ENCODE results near the gene B3GAT1.

B3GAT1 gene

DNA sequence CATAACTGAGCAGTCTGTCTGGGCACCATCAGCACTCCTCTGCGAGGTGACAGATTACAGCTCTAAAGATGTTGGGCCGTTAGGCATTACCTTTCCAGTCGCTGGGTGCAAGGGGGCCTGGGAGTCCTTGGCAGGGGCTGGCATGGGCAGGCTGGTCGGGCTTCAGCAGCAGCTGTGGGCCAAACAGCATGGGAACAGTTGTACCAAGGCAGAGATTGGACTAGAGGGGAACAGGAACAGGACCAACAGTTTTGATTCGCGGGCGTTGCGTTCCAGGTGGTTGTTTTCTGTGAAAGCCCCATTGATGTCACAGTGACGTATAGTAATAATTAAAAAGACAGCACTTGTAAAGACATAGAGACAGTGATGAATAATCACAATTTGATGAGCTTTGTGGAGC, 25.8 kb upstream of the B3GAT1 start:
- CTCF ChIA-PET = no interaction called here

DNA sequence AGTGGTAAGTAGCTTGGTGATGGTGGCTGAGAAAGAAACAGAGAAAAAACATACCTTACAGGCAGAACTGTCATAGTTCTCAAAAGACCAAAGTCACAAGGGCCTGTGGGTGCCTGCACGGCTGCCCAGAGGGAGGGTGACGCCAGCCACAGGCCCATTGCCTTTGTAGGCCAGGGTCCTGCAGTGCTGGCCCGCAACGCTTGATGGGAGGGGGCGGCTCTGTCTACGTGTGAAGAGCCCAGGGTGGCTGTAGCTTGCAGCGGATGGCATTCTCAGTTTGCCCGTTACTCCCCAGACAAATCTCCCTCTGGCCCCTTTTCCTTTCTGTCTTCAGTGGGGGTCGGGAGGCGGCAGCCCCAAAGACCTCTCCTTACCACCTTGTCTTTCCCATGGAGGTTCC, 24.7 kb upstream of the B3GAT1 start:
- POLR2A ChIA-PET = no interaction called here
- TF ChIP-seq ZNF384 (IDR thresholded peaks at IDR 0.05) = no peak
- no peak for TF ChIP-seq FOXA1 (IDR thresholded peaks at IDR 0.05)
- TF ChIP-seq, protein P1, sequence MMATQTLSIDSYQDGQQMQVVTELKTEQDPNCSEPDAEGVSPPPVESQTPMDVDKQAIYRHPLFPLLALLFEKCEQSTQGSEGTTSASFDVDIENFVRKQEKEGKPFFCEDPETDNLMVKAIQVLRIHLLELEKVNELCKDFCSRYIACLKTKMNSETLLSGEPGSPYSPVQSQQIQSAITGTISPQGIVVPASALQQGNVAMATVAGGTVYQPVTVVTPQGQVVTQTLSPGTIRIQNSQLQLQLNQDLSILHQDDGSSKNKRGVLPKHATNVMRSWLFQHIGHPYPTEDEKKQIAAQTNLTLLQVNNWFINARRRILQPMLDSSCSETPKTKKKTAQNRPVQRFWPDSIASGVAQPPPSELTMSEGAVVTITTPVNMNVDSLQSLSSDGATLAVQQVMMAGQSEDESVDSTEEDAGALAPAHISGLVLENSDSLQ (IDR thresholded peaks at IDR 0.05) = no peak
- no peak for TF ChIP-seq HDGF (IDR thresholded peaks at IDR 0.05; ENCODE audit: borderline replicate concordance)
- TF ChIP-seq L3MBTL2 (conservative IDR thresholded peaks at IDR 0.05) = no peak
- no peak for TF ChIP-seq TARDBP (IDR thresholded peaks at IDR 0.05)
- TF ChIP-seq SP1 (IDR thresholded peaks at IDR 0.05) = no peak
- TF ChIP-seq ARNT (IDR thresholded peaks at IDR 0.05) = no peak
- TF ChIP-seq FOXK2 (IDR thresholded peaks at IDR 0.05) = no peak
- no peak for TF ChIP-seq NFRKB (IDR thresholded peaks at IDR 0.05)
- TF ChIP-seq FOXM1 (IDR thresholded peaks at IDR 0.05; ENCODE audit: borderline replicate concordance) = no peak
- no peak for TF ChIP-seq ELF4 (IDR thresholded peaks at IDR 0.05)
- no peak for TF ChIP-seq CTBP1 (IDR thresholded peaks at IDR 0.05; ENCODE audit: borderline replicate concordance)
- no peak for DNase-seq (ENCODE audit: extremely low spot score)
- CTCF ChIA-PET = no interaction called here

More for the DNA sequence above, 25.8 kb upstream of the B3GAT1 start:
- POLR2A ChIA-PET = no interaction called here
- DNase-seq (ENCODE audit: extremely low spot score) = no peak
- TF ChIP-seq FOXM1 (IDR thresholded peaks at IDR 0.05; ENCODE audit: borderline replicate concordance) (no peak), FOXK2 (IDR thresholded peaks at IDR 0.05) (no peak), LEF1 (IDR thresholded peaks at IDR 0.05; ENCODE audit: borderline replicate concordance) (no peak), FOXA1 (IDR thresholded peaks at IDR 0.05) (no peak), BHLHE40 (IDR thresholded peaks at IDR 0.05; ENCODE audit: borderline replicate concordance) (no peak), ZNF384 (IDR thresholded peaks at IDR 0.05) (no peak)

DNA sequence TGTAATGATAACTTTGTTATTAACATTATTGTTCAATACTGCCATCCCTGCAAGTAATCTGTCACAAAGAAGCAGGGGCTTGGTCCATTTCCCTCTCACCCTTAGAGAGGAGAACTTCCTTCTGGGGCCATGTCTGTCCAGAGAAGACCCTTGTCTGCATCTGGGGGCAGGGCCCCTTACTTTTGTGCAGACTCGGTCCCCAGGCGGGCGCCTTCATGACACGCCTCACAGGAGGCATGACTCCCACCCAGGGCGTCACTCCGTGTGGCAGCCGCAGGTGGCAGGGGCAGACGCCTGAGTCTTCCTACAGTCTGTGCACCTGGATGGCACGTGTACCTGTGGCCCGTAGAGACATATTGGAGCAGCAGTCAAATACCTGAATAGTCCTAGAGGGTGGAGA, 21.8 kb upstream of the B3GAT1 start:
- TF ChIP-seq BHLHE40 (IDR thresholded peaks at IDR 0.05; ENCODE audit: borderline replicate concordance) = no peak
- TF ChIP-seq, protein P1 (IDR thresholded peaks at IDR 0.05) = no peak
- no peak for TF ChIP-seq ELF4 (IDR thresholded peaks at IDR 0.05)
- no peak for TF ChIP-seq L3MBTL2 (conservative IDR thresholded peaks at IDR 0.05)
- no peak for TF ChIP-seq FOXM1 (IDR thresholded peaks at IDR 0.05; ENCODE audit: borderline replicate concordance)
- TF ChIP-seq FOXA1 (IDR thresholded peaks at IDR 0.05) = no peak
- ChIA-PET CTCF (no interaction called here), POLR2A (no interaction called here)

DNA sequence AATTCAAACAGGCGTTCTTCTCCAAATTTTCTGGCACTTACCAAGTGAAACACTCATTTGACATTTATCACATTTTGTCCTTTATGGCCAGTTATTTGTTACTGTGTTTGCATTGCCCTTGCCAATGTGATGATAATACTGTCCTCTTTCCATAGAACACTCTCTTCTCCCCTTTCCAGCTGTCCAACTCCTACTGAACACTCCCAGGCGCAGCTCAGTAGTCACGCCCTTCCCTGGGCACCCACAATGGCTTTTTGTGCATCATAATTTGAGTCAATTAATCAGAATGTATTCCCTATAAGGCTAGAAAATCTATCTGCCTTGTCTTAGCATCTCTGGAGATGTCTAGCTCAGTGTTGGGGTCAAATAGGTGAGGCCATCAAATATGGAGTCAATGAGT, 21.2 kb upstream of the B3GAT1 start:
- DNase-seq (ENCODE audit: extremely low spot score) = no peak
- CTCF ChIA-PET = no interaction called here
- TF ChIP-seq TARDBP (IDR thresholded peaks at IDR 0.05) (no peak), SP1 (IDR thresholded peaks at IDR 0.05) (no peak), NFRKB (IDR thresholded peaks at IDR 0.05) (no peak), ZNF384 (IDR thresholded peaks at IDR 0.05) (no peak), ELF4 (IDR thresholded peaks at IDR 0.05) (no peak), FOXK2 (IDR thresholded peaks at IDR 0.05) (no peak), ARNT (IDR thresholded peaks at IDR 0.05) (no peak), CTBP1 (IDR thresholded peaks at IDR 0.05; ENCODE audit: borderline replicate concordance) (no peak)
- TF ChIP-seq, protein P1 (IDR thresholded peaks at IDR 0.05) = no peak
- POLR2A ChIA-PET = no interaction called here

More for the DNA sequence above, 21.8 kb upstream of the B3GAT1 start:
- no peak for DNase-seq (ENCODE audit: extremely low spot score)

GRCh38 chr11:134432776-134433175, 20.7 kb upstream of the B3GAT1 start:
- POLR2A ChIA-PET = no interaction called here
- TF ChIP-seq SUZ12 (IDR thresholded peaks at IDR 0.05) (no peak), TARDBP (IDR thresholded peaks at IDR 0.05) (no peak), LEF1 (IDR thresholded peaks at IDR 0.05; ENCODE audit: borderline replicate concordance) (no peak), NFRKB (IDR thresholded peaks at IDR 0.05) (no peak), CTBP1 (IDR thresholded peaks at IDR 0.05; ENCODE audit: borderline replicate concordance) (no peak), ARNT (IDR thresholded peaks at IDR 0.05) (no peak), L3MBTL2 (conservative IDR thresholded peaks at IDR 0.05) (no peak), HDGF (IDR thresholded peaks at IDR 0.05; ENCODE audit: borderline replicate concordance) (no peak), SP1 (IDR thresholded peaks at IDR 0.05) (no peak)
- TF ChIP-seq, protein P1 (IDR thresholded peaks at IDR 0.05) = no peak
- DNase-seq (ENCODE audit: extremely low spot score) = no peak
- CTCF ChIA-PET = no interaction called here

DNA sequence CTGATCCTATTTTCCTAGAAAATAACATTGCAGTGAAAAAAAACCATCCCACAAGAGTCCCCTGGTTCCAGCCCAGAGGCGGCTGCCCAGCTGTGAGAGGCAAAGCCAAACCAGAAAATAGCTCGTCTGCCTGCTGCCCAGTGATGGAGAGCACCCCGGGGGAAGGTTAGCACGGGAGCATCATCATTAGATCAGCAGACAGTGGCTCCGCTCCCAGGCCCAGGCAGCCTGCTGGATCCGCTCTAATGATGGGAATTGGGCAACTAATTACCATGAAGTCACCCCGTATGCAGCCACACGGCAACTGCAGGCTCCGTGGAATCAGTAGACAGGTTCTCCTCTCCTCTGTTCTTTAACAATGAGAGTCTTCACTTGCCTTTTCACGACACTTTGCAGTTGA, 17.1 kb upstream of the B3GAT1 start:
- DNase-seq (ENCODE audit: extremely low spot score) = no peak
- ChIA-PET POLR2A (no interaction called here), CTCF (no interaction called here)
- no peak for TF ChIP-seq TARDBP (IDR thresholded peaks at IDR 0.05)
- TF ChIP-seq SUZ12 (IDR thresholded peaks at IDR 0.05) = no peak

Data from HEK293T (cell line).